ENCODE results near the gene PDZD2.
"Not testable (repeated sequence)": the region's sequence is repeated elsewhere in the genome, so short reads cannot be mapped to it uniquely, and the experiment has no call there.

PDZD2 gene

DNA sequence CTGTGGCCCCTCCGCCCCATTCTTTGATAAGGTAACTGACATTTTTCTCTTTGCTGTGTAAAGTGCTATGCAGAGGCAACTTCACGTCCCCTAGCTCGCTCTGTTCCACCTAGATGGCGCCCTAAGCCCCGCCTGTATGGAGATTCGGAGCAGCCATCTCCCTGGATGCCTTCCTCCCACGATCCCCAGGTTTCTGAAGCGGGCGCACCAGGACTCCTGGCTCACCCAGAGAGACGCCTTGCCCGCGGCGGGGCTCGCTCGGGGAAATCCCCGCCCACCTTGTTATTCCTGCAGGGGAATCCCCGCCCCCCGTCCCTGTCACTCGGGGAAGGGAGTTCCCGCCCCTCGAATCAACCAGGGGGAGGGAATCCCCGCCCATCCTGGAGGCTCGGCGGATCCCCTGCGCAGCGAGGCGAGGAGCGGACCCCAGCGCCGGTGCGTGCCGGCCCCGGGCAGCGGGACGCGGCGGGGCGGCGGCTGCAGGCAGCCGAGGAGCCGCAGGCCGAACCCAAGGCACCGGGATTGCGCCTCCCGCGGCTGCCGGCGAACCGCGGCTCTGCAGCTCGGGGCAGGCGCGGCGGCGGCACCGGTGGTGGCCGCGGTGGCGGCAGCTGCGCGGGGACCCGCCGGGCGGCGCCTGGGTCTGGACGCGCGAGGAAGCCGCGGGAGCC is at the start of gene PDZD2:
Gene PDZD2 (plus strand): TSS at position 384 of the 671 bp plus-strand sequence.
- peak; percentile 65 for DNase-seq

GRCh38 chr5:31593665-31594064 is 45.3 kb upstream of the PDZD2 start:
- no peak for DNase-seq

- no peak for DNase-seq
Observed at GRCh38 chr5:31596354-31596753, 42.6 kb upstream of the PDZD2 start.

GRCh38 chr5:31598640-31599611 is 40.0 kb upstream of the PDZD2 start:
- DNase-seq = no peak

DNA sequence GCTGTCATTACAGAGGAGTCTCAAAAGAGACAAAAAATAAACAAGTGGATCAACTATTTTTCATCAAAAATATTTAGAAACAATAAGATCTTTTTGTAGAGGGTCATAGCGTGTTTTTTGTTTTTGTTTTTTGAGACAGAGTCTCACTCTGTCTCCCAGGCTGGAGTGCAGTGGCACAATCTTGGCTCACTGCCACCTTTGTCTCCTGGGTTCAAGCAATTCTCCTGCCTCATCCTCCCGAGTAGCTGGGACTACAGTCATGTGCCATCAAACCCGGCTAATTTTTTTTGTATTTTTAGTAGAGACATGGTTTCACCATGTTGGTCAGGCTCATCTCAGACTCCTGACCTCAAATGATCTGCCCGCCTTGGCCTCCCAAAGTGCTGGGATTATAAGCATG is 36.6 kb upstream of the PDZD2 start:
- DNase-seq = not testable (repeated sequence)

GRCh38 chr5:31604240-31604639 is 34.7 kb upstream of the PDZD2 start:
- no peak for DNase-seq

GRCh38 chr5:31604644-31605043 is 34.3 kb upstream of the PDZD2 start:
- DNase-seq = no peak

GRCh38 chr5:31605920-31606319 is 33.0 kb upstream of the PDZD2 start:
- no peak for DNase-seq

GRCh38 chr5:31607546-31607945 is 31.4 kb upstream of the PDZD2 start:
- no peak for DNase-seq

- DNase-seq = no peak
Observed at GRCh38 chr5:31611002-31611401, 27.9 kb upstream of the PDZD2 start.

DNA sequence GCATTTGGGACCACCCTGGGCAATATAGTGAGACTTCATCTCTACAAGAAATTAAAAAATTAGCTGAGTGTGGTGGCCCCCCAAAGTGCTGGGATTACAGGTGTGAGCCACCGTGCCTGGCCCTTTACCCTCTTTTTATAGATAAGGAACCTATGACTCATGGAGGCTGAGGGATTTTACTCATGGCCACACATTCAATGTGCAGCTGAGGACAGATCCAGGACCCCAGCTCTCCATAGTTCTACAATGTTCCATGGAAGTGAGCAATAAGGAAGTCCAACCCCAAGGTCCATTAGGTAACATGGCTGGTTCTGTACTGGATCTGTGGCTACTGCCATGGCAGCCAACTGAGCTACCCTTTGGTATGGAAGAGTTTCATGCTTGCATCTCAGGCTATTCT is 25.3 kb upstream of the PDZD2 start:
- no peak for DNase-seq

DNA sequence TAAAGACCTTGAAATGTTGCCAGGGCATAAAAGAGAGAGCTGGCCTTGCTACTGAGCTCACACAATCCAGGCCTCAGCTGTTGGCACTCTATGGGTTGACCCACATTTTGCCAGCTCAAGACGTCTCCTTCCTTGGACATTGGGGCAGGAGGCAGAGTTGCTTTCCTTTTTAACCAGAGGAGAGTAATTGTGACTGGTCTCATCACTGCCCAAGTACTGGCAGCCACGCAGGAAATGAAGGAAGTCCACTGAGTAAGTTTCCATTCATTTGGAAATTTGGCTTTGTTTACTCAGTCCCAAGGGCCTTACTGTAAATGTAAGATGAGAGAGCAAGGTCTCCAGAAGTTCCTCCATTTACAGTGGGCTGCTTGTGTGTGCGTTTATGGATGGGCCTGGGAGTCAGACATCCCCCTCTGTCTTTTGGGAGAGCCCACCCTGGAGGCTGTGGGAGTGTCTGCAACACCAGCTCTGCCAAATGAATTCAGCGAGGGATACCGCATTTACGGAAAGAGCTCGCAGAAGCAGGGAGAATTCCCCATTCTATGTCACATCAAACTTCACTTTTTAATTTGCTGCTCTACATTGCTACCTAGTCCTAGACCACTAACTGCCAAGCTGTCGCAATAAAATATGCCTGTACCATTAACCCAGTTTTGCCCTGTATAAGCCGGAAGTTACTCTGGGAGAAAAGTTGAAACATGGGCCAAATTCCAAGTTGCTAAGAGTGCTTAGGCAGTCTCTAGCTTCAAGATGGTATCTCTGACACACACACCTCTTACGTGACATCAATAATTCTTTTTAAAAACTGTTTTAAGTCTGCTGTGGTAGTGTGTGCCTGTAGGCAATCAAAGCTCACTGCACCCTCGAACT is 24.5 kb upstream of the PDZD2 start:
- no peak for DNase-seq

GRCh38 chr5:31617867-31618266 is 21.1 kb upstream of the PDZD2 start:
- no peak for DNase-seq

- DNase-seq = no peak
Observed at GRCh38 chr5:31620026-31620425, 18.9 kb upstream of the PDZD2 start.

- no peak for DNase-seq
Observed at GRCh38 chr5:31623249-31623648, 15.7 kb upstream of the PDZD2 start.

GRCh38 chr5:31625394-31625793 is 13.5 kb upstream of the PDZD2 start:
- no peak for DNase-seq

GRCh38 chr5:31626156-31626555 is 12.8 kb upstream of the PDZD2 start:
- DNase-seq = no peak

DNA sequence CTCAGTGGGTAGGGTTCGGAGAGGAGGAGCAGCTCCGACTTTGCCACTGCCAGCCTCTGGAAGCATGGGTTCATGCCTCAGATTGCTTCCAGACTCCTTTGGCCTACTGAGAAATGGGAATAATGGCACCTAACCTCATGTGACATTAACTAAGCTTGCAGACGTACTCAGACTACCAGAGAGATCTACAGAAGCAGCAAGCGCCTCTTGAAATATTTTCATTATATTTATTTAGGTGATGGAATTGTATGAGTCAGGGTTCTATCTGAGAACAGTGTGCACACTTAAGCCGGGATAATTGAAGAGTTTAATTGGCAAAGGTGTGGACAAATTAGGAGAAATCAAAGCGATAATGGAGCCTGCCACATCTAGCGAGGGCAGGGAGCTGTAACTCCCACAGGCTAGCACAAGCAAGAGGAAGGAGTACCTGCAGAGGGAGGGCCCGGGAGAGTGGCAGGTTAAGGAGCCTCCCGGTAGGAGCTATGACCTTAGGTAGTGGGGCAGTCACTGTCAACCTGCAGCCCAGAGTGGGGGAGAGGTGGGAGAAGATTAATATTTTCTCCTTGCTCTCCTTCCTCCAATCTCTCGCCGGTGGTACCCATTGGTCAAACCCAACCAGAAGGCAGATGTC is 12.2 kb upstream of the PDZD2 start:
- no peak for DNase-seq

DNA sequence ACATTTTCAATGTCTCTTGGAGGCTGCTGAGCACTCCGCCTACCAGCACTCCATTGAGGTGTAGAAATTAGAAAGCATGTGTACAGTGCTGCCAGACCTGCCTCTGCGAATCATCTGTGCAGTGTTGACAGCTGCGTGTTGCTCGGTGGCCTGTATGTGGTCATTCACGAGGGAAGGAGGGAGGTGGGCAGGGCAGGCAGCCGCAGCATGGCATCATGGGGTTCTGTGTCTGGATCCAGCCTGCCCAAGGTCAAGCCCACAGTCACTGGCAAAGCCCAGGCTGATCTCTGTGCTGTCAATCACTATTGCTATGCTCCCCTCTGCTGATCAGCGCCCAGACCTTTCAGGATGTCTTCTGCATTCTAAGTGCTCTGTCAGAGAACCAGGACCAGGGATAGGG is 8.0 kb upstream of the PDZD2 start:
- DNase-seq = no peak

DNA sequence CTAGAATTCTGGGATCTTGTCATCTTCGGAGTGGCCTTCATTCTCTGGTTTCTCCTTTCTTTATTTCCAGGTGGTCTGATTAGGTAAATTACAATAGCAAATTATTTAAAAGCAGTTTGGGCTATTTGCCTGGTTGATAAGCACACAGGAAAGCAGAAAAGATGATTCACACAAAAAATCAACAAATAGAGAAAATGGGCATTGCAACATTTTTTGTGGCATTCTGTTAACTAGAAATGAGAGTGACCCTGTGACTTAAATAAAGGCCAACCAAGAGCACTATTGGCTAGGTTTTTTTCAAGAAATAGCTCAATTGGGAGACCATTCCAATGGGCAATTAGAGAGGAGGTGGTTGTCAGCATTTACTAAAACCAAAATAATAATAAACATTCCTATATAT is 6.5 kb upstream of the PDZD2 start:
- no peak for DNase-seq

DNA sequence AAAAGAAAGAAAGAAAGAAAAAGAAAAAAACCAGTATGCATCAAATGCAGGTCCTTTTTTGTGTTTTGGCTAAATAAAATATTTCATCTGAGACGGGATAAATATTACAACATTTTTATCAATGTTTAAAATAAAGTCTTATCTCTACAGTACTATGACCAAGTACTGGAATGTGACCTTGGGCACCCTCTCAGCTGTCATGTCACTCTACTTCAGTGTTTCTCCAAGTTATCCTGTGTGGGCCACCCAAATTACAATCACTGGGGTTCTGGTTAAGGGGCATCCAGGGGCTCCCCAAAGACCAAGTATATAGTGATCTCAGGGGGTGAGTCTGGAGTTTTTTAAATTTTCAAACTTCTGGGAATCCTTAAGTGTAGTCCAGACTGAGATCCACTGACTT is 3.5 kb upstream of the PDZD2 start:
- no peak for DNase-seq

GRCh38 chr5:31637851-31638250 is 1.1 kb upstream of the PDZD2 start:
- no peak for DNase-seq

GRCh38 chr5:31638345-31638744 is 586 bp upstream of the PDZD2 start:
- no peak for DNase-seq

Measured in activated CD4-positive, alpha-beta T cell treated with anti-CD3 and anti-CD28 coated beads, Interleukin-2, amount 50 U/mL, for 16 hours (primary cell).